ENCODE data around the gene STARD3. TPM values are rescaled to one million over a fixed set of nuclear protein-coding genes. Genes with fewer than 3 reads are reported as not detected.

STARD3 gene
- total RNA-seq, 6 experiments from 2014 or later, result 24.3 to 49.8 (median 28.0) TPM

- no peak for ATAC-seq
- Histone ChIP-seq H3K4me1 (peaks cover 0 to 26% (median 10%) of the 10 kb centered on the region in 4 donors), H3K4me3 (no peak overlapping the region), H3K27me3 (peaks cover 0 to 4% of the 10 kb centered on the region in 2 donors), H3K27ac (no peak overlapping the region), H3K36me3 (no peaks in the 10 kb centered on the region), H3K9me3 (no peaks in the 10 kb centered on the region)
- 93% methylated on average over 4 of the region's 23 CpGs for WGBS (ENCODE audit: insufficient coverage, low coverage, low lambda C conversion rate, missing lambda C conversion rate)
- intact Hi-C loops (cut with DNase I), result loop anchor here (5.0 to 10.0 kb wide), 2 partner anchors 45 to 57 kb away; partner anchors contain the start of gene PPP1R1B (in 1 of the 2)
- DNase-seq, result no peak
- TF ChIP-seq CTCF (IDR thresholded peaks at IDR 0.05), result no peak
- no peak for TF ChIP-seq POLR2A (IDR thresholded peaks at IDR 0.05)
Observed at GRCh38 chr17:39669897-39670735, 33.2 kb downstream of the STARD3 start.

GRCh38 chr17:39670746-39671145 lies 33.8 kb downstream of the STARD3 start:
- no peak for ATAC-seq
- H3K27me3 ChIP-seq, result peaks cover 0 to 4% of the 10 kb centered on the region in 2 donors
- intact Hi-C loops (cut with DNase I), result loop anchor here (5.0 to 10.0 kb wide), 2 partner anchors 46 to 57 kb away; partner anchors contain the start of gene PPP1R1B (in 1 of the 2)
- peaks cover 0 to 26% (median 8%) of the 10 kb centered on the region in 4 donors for H3K4me1 ChIP-seq
- no peak for DNase-seq
- 73% methylated on average over 2 of the region's 4 CpGs for WGBS (ENCODE audit: insufficient coverage, low coverage, low lambda C conversion rate, missing lambda C conversion rate)
- no peak overlapping the region for H3K27ac ChIP-seq
- H3K9me3 ChIP-seq, result no peaks in the 10 kb centered on the region
- H3K36me3 ChIP-seq, result no peaks in the 10 kb centered on the region
- no peak overlapping the region for H3K4me3 ChIP-seq
- TF ChIP-seq CTCF (IDR thresholded peaks at IDR 0.05) (no peak), POLR2A (IDR thresholded peaks at IDR 0.05) (no peak)

DNA sequence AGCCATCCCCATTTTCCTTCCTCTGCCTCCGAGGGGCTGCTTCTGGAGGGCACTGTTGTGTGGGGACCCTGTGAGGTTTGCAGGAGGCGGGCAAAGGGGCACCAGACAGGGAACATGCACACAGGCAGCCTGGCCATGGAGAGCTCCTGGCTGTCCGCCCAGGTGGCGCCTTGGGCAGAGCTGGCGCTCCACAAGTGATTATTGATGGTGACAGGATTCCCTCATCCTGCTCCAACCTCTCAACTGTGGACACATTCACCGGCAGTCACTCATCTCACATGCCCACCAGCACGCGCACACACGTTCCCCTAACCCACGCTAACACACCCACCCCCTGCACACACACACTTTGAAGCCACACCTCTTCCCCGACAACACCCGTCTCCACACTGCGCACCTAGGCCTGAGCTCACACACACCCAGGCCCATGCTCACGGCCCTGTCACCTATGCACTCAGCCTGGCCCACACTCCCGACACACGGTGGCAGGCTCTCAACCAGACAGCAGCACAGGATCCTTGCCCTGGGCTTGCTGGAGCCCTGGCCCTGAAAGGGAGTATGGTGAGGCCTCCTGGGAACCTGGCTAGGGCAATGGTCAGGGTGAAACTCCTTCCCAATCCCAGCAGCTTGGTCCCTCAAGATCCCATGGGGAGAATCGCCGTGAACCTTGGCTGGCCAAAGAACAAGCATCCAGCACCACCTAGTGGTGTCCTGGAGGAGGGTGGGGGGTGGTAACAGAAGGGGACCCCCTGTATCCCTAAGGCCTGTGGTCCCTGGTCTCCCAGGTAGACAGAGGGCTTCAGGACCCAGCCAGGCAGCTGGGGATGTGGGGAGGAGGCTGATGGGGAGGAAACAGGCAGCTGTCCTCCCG lies 34.9 kb downstream of the STARD3 start:
- no peaks in the 10 kb centered on the region for H3K36me3 ChIP-seq
- H3K27ac ChIP-seq, result no peak overlapping the region
- H3K9me3 ChIP-seq, result no peaks in the 10 kb centered on the region
- DNase-seq (peak in 2 of 3 donors; percentile 42 to 55), ATAC-seq (peak; percentile 51 to 64 (median 56))
- TF ChIP-seq CTCF (IDR thresholded peaks at IDR 0.05) (peak; percentile 52 to 63 (median 58)), POLR2A (IDR thresholded peaks at IDR 0.05) (no peak)
- peaks cover 0 to 4% of the 10 kb centered on the region in 2 donors for H3K27me3 ChIP-seq
- WGBS (ENCODE audit: insufficient coverage, low coverage, low lambda C conversion rate, missing lambda C conversion rate), result 6% methylated on average over 5 of the region's 19 CpGs
- H3K4me1 ChIP-seq, result peaks cover 0 to 18% (median 3%) of the 10 kb centered on the region in 4 donors
- no peak overlapping the region for H3K4me3 ChIP-seq
- intact Hi-C loops (cut with DNase I), result loop anchor here (5.0 to 10.0 kb wide), 2 partner anchors 47 to 55 kb away; partner anchors contain the start of gene PPP1R1B (in 1 of the 2)

DNA sequence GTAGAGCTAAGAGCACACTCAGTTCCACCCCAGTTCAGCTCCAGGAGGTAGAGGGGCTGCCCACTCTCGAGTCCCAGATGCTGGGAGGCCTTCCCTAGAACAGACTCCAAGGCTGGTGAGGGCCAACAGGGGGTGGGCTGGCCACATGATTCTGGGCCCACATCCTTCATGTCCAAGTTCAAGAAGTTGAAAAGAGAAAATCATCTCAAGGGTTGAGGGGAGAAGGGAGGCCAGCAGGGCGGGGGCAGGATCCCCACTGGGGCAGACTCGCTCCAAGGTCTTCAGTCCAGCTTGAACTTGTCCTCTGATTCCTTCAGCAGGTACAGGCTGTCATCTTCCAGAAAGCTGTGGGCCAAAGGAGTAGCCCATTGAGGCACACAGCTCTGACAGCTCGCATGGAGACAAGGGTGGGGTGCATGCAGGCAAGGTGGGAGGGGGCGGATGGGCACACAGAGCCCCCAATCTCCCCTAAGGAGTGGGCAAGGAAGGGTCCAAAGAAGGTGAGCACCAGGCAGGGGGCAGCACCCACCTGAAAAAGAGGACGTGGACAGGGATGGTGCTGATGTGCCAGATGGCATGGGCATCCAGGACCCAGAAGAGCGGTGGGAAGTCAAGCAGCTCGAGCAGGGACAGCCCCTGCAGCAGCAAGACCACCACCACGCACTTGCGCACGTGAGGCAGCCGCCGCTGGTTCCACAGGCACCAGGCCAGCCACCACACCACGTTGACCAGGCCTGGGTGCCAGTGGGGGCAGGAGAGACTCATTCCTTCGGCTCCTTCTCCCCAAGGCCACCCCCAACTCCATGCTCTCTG lies 35.8 kb downstream of the STARD3 start:
- no peak for ATAC-seq

More for the DNA sequence above, 35.8 kb downstream of the STARD3 start:
- no peaks in the 10 kb centered on the region for H3K9me3 ChIP-seq
- no peaks in the 10 kb centered on the region for H3K36me3 ChIP-seq
- TF ChIP-seq CTCF (IDR thresholded peaks at IDR 0.05) (no peak), POLR2A (IDR thresholded peaks at IDR 0.05) (no peak)
- peaks cover 0 to 9% (median 0%) of the 10 kb centered on the region in 4 donors for H3K4me1 ChIP-seq
- H3K27me3 ChIP-seq, result peaks cover 0 to 4% of the 10 kb centered on the region in 2 donors
- peak in 2 of 3 donors; percentile 8 to 46 for DNase-seq
- intact Hi-C loops (cut with DNase I), result loop anchor here (5.0 to 10.0 kb wide), 2 partner anchors 48 to 55 kb away; partner anchors contain the start of gene PPP1R1B (in 1 of the 2)
- H3K27ac ChIP-seq, result no peak overlapping the region
- WGBS (ENCODE audit: insufficient coverage, low coverage, low lambda C conversion rate, missing lambda C conversion rate), result 79% methylated on average over 5 of the region's 15 CpGs
- H3K4me3 ChIP-seq, result no peak overlapping the region

All from right lobe of liver (tissue), 6 donors.